GM18873 (cell line): ENCODE data around the gene CSF3.
"Not testable (repeated sequence)": the region's sequence is repeated elsewhere in the genome, so short reads cannot be mapped to it uniquely, and the experiment has no call there.

ENCODE experiments used
- ATAC-seq: cut with Tn5 transposase; IDR thresholded peaks from one replicate; pipeline ENCODE4 v1.9.1; 2021; ENCODE audit warnings: mild to moderate bottlenecking, moderate library complexity, moderate number of reproducible peaks; ENCODE audit not compliant: unreplicated experiment, low FRiP score

The CSF3 gene

DNA sequence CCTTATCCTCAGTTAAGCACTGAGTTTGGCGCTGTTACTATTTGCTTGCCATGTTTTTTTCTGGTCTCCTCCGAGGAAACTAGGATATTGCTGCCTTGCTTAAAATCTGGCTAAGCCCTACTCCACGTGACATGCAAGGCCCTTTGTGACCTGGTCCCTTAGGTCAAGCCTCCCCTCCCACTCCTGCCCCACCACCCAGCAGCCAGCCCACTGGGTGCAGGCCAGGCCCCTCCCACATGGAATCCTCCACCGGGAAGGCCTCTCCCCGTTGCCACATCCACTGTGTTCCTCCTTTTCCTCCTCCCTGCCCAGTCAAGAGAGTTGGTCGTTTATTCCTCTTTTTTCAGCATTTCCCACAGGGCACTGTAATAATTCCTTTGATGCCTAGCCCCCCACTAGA is 18.4 kb upstream of the CSF3 start:
- no peak for ATAC-seq

DNA sequence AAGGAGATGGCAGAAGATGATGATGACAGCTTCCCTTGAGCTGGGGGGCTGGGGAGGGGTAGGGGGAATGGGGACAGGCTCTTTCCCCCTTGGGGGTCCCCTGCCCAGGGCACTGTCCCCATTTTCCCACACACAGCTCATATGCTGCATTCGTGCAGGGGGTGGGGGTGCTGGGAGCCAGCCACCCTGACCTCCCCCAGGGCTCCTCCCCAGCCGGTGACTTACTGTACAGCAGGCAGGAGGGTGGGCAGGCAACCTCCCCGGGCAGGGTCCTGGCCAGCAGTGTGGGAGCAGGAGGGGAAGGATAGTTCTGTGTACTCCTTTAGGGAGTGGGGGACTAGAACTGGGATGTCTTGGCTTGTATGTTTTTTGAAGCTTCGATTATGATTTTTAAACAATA is 17.7 kb upstream of the CSF3 start:
- ATAC-seq: no peak

DNA sequence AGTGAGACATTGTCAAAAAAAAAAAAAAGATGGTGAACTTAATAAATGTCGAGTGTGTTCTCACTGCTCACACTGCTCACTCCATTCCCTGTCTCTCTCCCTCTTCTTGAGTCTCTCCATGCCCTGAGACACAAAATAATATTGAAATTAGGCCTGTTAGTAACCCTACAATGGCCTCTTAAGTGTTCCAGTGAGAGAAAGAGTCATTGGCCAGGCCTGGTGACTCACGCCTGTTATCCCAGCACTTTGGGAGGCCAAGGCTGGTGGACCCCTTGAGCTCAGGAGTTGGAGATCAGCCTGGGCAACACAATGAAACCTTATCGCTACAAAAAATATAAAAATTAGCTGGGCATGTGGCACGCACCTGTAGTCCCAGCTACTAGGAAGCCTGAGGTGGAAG is 16.2 kb upstream of the CSF3 start:
- no peak for ATAC-seq

DNA sequence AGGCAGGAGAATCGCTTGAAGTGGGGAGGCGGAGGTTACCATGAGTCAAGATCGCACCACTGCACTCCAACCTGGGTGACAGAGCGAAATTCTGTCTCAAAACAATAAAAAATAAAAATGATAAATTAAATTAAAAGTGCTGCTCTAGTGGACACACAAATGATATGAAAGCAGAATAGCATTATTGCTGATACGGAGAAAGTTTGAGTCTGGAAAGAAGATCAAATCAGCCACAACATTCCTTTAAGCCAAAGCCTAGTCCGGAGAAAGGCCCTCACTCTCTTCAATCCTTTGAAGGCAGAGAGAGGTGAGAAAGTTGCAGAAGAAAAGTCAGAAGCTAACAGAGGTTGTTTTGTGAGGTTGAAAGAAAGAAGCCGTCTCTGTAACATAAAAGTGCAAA is 15.1 kb upstream of the CSF3 start:
- ATAC-seq: no peak

DNA sequence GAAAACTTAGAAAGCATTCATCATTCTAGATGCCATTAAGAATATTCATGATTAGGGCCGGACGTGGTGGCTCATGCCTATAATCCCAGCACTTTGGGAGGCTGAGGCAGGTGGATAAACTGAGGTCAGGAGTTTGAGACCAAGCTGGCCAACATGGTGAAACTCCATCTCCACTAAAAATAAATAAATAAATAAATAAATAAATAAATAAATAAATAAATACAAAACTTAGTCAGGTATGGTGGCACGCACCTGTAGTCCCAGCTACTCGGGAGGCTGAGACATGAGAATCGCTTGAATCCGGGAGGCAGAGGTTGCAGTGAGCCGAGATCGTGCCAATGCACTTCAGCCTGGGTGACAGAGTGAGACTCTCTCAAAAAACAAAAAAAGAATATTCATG is 13.9 kb upstream of the CSF3 start:
- ATAC-seq: not testable (repeated sequence)

DNA sequence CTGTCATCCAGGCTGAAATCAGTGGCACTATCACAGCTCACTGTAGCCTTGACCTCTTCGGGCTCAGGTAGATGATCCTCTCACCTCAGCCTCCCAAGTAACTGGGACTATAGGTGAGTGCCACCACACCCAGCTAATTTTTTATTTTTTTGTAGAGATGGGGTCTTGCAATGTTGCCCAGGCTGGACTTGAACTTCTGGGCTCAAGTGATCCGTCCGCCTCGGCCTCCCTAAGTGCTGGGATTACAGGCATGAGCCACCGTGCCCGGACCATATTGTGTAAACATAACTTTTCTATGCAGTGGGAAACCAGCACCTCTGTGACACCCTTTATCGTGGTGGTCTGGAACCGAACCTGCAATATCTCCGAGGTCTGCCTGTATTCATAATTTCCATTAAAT is 11.2 kb upstream of the CSF3 start:
- no peak for ATAC-seq

DNA sequence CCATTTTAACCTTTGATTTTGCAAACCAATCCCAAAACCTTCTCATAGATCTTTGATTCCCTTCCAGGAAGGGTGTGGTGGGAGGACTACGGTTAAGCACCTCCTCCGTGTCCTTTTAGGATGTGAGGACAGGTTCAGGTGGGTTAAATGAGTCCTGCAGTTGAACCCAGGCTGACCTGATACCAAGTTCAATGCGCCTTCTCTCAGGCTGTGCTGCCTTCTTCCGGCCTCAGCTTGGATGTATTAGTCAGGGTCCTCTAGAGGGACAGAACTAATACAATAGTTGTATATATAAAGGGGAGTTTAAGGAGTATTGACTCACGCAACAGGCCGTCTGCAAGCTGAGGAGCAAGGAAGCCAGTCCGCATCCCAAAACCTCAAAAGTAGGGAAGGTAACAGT is 10.5 kb upstream of the CSF3 start:
- ATAC-seq: no peak

DNA sequence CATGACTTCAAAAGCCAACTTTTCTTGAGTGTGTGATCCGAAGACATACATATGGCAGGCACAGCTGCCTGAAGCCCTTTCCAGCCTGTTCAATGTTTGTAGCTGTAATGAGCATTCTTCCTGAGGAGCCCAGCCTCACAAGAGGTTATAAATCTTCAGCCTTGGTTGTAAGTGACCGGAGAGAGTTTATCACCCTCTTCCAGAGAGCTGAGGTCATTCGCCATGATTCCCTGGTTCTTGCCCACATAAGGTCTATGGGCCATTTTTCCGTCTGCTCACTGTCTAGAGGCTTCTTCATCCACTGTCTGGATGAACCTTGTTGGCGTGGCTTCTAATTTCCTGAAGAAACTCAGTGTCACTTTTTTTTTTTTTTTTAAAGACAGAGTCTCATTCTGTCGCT is 9.7 kb upstream of the CSF3 start:
- ATAC-seq: no peak

DNA sequence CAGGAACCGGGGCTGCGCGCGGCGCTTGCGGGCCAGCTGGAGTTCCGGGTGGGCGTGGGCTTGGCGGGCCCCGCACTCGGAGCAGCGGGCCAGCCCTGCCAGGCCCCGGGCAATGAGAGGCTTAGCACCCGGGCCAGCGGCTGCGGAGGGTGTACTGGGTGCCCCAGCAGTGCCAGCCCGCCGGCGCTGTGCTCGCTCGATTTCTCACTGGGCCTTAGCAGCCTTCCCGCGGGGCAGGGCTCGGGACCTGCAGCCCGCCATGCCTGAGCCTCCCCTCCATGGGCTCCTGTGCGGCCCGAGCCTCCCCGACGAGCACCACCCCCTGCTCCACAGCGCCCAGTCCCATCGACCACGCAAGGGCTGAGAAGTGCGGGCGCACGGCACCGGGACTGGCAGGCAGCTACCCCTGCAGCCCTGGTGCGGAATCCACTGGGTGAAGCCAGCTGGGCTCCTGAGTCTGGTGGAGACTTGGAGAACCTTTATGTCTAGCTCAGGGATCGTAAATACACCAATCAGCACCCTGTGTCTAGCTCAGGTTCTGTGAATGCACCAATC is 4.2 kb upstream of the CSF3 start:
- ATAC-seq: not testable (repeated sequence)

DNA sequence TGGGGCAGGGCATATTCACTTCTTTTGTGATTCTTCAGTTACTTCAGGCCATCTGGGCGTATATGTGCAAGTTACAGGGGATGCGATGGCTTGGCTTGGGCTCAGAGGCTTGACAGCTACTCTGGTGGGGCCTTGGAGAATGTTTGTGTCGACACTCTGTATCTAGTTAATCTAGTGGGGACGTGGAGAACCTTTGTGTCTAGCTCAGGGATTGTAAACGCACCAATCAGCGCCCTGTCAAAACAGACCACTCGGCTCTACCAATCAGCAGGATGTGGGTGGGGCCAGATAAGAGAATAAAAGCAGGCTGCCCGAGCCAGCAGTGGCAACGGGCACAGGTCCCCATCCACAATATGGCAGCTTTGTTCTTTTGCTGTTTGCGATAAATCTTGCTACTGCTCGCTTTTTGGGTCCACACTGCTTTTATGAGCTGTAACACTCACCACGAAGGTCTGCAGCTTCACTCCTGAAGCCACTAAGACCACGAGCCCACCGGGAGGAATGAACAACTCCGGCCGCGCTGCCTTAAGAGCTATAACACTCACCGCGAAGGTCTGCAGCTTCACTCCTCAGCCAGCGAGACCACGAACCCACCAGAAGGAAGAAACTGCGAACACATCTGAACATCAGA is 3.1 kb upstream of the CSF3 start:
- ATAC-seq: not testable (repeated sequence)

DNA sequence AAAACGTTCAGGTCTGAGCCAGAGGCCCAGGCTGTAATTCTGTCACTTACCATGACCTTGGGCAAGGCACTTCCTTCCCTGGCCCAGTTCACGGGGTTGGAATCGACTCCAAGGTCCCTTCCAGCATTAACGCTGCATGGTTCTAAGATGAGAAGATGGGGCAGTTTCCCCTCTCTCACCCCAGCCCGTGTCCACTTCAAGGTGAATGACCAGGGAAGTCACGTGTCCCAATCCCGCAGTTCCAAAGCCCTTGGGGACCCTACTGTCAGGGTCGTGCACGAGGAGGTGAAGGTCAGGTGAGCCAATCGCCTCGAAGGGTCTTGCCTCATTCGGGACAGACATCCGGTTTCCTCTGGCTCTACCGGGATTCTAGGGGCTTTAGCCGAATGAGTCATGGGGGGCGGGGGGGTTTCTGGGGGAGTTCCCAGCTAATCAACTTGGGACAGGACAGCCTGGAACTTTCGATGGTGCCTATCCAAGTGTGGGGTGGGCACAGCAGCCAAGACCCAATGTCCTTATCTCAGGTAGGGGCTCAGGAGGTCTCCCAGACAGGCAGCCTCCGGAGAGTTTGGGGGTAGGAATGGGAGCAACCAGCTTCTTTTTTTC is 762 bp upstream of the CSF3 start:
- no peak for ATAC-seq

DNA sequence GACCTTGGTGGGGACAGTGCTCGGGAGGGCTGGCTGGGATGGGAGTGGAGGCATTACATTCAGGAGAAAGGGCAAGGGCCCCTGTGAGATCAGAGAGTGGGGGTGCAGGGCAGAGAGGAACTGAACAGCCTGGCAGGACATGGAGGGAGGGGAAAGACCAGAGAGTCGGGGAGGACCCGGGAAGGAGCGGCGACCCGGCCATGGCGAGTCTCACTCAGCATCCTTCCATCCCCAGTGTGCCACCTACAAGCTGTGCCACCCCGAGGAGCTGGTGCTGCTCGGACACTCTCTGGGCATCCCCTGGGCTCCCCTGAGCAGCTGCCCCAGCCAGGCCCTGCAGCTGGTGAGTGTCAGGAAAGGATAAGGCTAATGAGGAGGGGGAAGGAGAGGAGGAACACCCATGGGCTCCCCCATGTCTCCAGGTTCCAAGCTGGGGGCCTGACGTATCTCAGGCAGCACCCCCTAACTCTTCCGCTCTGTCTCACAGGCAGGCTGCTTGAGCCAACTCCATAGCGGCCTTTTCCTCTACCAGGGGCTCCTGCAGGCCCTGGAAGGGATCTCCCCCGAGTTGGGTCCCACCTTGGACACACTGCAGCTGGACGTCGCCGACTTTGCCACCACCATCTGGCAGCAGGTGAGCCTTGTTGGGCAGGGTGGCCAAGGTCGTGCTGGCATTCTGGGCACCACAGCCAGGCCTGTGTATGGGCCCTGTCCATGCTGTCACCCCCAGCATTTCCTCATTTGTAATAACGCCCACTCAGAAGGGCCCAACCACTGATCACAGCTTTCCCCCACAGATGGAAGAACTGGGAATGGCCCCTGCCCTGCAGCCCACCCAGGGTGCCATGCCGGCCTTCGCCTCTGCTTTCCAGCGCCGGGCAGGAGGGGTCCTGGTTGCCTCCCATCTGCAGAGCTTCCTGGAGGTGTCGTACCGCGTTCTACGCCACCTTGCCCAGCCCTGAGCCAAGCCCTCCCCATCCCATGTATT is 1.1 kb downstream of the CSF3 start:
- no peak for ATAC-seq

DNA sequence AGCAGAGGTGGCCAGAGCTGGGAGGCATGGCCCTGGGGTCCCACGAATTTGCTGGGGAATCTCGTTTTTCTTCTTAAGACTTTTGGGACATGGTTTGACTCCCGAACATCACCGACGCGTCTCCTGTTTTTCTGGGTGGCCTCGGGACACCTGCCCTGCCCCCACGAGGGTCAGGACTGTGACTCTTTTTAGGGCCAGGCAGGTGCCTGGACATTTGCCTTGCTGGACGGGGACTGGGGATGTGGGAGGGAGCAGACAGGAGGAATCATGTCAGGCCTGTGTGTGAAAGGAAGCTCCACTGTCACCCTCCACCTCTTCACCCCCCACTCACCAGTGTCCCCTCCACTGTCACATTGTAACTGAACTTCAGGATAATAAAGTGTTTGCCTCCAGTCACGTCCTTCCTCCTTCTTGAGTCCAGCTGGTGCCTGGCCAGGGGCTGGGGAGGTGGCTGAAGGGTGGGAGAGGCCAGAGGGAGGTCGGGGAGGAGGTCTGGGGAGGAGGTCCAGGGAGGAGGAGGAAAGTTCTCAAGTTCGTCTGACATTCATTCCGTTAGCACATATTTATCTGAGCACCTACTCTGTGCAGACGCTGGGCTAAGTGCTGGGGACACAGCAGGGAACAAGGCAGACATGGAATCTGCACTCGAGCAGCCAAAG is 2.3 kb downstream of the CSF3 start:
- no peak for ATAC-seq

DNA sequence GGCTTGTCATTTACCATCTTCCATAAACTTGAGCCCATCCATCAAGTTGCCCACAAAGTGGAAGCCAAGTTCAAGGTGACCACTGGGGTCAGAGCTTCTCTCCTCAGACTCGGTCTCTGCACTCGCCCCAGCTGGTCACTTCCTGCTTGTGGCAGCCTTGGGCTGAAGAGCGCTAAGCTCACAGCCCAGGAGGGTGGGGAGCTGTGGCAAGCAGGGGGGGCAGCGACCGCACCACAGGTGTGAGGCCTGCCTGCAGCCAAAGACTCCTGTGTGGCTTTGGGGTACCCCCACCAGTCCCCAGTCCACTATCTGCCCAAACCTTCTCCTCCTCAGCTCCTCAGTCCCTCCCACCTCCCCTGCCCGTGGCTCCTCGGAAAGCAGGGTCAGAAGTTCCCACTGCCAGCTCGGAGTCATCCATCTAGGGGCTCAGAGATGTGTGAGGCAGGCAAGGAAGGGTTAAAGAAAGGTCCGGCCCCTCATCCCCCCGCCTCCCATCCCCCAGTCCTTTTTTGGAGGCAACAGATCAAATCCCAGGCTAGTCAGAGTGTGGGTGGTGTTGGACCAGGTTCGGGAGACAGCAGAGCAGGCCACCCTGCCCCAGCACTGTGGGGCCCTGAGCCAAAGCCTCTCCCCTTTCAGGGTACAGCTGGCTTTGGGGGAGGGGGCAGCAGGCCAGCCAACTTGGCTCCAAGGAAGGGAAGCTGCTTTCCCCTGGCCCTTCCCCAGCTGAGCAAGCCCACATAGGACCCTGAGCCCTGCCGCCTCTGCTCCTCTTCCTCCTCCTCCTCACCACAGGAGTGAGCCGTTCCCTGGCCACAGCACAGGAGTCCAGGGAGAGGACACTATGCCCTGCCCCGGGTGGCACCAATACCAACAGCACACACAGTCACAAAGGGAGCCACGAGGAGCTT is 3.2 kb downstream of the CSF3 start:
- no peak for ATAC-seq

DNA sequence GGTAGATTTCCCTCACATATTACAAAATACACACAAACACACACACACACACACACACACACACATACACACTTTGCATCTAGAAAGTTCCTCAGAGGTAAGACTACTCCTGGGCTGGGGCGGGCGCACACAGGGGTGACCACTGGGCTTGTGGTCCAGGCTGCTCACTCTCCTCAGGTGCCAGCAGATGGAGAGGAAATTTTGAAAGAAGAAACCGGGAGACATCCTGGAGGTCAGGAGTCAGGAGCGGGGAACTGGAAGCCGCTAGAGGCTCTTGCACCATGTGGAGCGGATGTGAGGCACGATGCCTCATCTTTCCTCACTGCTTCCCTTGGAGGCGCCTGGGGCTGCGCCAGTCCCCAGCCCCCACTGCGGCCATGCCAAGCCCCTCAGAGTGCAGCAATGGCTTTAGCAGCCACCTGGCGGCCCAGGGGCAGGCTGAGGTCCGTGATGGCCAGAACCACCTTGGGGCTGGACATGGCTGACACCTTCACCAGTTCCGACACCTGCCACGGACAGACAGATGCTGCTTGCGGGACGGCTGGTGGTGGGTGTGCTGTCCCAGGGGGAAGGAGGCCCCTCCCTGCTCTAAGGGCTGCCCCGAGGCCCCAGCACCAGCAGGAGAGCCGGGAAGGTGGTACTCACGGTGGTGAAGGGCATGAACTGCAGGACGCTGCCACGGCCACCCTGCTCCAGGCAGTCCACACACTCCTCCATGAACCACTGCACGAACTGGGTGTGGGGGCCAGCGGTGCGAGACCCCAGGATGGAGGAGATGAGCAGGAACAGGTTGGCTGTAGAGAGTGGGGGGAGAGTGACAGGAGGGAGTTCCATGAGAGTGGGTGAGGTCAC is 4.1 kb downstream of the CSF3 start:
- ATAC-seq: no peak

DNA sequence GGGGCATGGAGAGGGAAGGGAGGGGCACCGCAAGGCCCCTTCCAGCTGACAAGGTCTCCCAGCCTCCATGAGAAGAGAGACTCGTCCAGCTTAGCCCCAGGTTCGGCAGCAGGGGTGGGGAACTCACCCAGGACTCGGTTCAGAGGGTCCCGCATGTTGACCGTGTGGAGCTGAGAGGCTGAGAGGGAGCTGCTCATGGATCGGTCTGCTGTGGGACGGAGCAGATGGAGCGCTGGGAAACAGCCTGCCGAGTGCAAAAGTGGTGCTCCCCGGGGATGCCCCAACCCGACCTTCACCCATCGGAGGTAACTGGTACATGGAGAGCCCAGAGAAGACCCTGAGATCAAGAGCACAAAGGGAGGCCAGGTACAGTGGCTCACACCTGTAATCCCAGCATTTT is 4.9 kb downstream of the CSF3 start:
- no peak for ATAC-seq

DNA sequence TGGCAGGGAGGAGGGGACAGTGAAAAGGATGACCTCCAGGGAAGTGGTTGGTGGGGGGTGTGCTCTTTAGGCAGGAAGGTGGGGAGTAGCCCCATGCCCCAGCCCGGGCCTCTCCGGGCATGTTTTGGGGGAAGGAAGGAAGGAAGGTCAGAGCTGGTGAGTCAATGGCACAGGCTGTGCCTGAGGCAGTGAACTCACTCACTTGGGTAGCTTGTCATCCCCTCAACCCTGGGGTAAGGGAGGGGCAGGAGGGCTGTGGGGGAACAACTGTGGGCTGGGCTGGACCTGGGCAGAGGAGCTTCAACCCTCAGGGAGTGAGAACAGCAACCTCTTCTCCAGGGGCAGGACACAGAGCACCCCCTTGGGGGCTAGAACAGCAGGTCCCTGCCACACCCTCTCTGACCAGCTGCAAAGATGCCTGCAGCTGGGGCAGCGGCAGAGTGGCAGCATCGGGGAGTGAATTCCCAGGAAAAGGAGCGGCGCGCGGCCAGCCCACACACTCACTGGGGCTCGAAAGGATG is 6.3 kb downstream of the CSF3 start:
- no peak for ATAC-seq

DNA sequence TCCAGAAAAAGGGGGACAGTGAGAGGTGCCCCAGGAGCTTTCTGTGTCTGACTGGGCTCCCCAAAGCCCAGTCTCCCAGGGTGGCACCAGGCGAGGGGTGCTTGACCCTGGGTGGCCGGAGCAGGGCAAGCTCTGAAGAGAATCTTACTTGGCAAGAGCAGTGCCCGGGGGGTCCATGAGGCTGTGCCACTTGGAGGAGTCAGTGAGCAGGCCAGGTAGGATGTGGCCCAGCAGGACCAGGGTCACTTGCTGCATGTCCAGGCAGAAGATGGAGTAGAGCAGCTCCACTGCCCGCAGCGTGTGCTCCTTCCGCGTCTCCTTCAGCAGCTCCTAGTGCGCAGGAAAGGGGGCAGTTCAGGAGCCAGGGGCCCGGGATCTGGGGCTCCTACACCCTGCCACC is 7.3 kb downstream of the CSF3 start:
- no peak for ATAC-seq
